Measurements from ENCODE around the gene COL8A2.

Gene COL8A2

DNA sequence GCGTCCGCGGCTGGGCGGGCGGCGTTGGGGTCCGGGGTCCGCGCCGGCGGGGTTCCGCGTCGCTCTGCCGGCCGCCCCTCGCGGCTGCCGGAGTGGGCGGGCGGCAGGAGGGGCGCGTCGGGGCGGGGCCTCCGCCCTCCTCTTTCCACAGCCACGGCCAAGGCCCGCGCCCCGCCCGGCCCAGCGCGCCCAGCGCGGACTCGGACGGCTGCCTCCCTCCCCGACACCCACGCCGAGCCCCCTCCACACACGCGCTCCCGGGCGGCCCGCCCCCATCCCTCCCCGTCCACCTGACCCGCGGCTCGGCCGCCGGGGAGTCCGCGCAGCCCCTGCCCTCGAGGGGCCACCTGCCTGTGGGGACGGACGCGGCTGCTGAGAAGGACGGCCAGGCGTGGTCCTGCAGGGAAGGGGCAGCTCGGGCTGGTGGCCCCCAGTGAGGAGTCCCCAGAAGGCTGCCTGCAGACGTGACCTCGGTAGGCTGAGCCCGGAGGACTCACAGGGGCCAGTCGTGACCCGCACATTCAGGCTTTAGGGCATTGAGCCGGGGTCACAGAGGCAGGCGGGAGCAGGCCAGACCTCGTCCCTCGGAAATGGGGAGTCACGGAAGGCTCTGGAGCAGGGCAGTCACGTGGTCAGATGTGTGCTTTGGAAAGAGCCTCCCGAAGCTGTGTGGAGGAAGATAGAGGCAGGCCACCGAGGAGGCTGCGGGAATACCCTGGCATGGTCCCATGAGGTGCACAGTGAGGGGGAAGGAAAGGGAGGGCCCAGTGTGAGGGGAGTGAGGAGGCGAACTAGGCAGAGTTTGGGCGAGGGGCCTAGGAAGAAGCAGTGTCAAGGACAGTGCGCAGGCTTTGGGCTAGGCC lies at the start of gene COL8A2:
Gene COL8A2 (minus strand): TSS at position 94 of the 863 bp plus-strand sequence. CDS start 24,980 bp downstream, outside the sequence.
- Mint-ChIP-seq H3K27ac (peak within 1 kb of the TSS; percentile 58), H3K27me3 (peaks cover 25% of the 10 kb centered on the region), H3K4me1 (peaks cover 32% of the 10 kb centered on the region), H3K4me3 (peak within 1 kb of the TSS; percentile 75), H3K9me3 (no peaks in the 10 kb centered on the region), H3K36me3 (no peaks in the 10 kb centered on the region)
- DNase-seq (ENCODE audit: low spot score in 2 of 2) (no peak), ATAC-seq (ENCODE audit: low read depth) (no peak)

DNA sequence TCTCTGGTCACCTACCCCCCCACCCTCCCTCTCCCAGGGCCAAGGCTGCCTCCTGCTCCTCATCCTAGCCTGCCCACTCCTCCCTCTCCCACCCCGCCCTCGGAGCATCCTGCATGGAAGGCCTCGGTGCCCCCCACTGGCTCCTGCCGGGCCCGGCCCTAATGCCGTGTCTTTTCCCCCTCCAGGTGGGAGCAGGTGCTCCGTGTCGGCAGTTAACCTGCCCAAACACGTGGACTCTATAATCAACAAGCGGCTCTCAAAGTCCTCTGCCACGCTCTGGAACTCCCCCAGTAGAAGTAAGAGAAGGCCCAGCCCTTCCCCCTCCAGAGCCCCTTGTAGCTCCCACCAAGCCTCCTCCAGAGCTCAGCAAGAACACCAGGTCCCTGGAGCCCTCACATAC lies 49.7 kb upstream of the COL8A2 start:
- Mint-ChIP-seq H3K27me3 (no peaks in the 10 kb centered on the region), H3K27ac (peak overlapping the region; percentile 76), H3K9me3 (no peaks in the 10 kb centered on the region), H3K4me3 (peak overlapping the region; percentile 43), H3K36me3 (peaks cover 28% of the 10 kb centered on the region), H3K4me1 (peaks cover 15% of the 10 kb centered on the region)
- ATAC-seq (ENCODE audit: low read depth) (no peak), DNase-seq (ENCODE audit: low spot score in 2 of 2) (no peak)

DNA sequence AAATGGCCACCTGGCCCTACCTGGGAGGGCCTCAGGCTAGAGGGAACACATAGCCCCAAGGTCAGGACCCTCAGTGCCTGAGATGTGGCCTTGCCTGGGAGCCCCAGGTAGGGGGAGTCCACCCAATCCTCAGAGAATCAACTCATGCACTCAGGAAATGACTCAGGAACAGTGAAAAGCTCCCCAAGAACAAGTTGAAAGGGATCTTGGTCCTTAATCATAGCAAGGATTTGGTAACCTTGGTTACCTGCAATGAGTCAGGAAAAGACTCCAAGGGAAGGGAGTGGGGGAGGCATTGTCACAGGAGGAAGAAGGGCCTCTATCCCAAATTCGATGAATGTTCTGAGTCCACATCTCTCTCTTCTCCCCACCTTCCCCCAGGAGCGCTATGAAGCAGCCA lies 48.0 kb upstream of the COL8A2 start:
- no peak for DNase-seq (ENCODE audit: low spot score in 2 of 2)
- no peak overlapping the region for H3K4me3 Mint-ChIP-seq

GRCh38 chr1:36172017-36172747 lies 47.2 kb upstream of the COL8A2 start:
- peaks cover 19% of the 10 kb centered on the region for H3K36me3 Mint-ChIP-seq
- ATAC-seq (ENCODE audit: low read depth) = no peak
- no peak overlapping the region for H3K27ac Mint-ChIP-seq
- peaks cover 15% of the 10 kb centered on the region for H3K4me1 Mint-ChIP-seq
- DNase-seq (ENCODE audit: low spot score in 2 of 2) = no peak
- H3K9me3 Mint-ChIP-seq = no peaks in the 10 kb centered on the region
- H3K27me3 Mint-ChIP-seq = no peaks in the 10 kb centered on the region
- H3K4me3 Mint-ChIP-seq = no peak overlapping the region

More for the DNA sequence above, 48.0 kb upstream of the COL8A2 start:
- H3K27me3 Mint-ChIP-seq = no peaks in the 10 kb centered on the region
- peaks cover 15% of the 10 kb centered on the region for H3K4me1 Mint-ChIP-seq
- no peaks in the 10 kb centered on the region for H3K9me3 Mint-ChIP-seq
- H3K27ac Mint-ChIP-seq = no peak overlapping the region
- ATAC-seq (ENCODE audit: low read depth) = no peak
- H3K36me3 Mint-ChIP-seq = peaks cover 22% of the 10 kb centered on the region

GRCh38 chr1:36170643-36171412 lies 45.8 kb upstream of the COL8A2 start:
- Mint-ChIP-seq H3K9me3 (no peaks in the 10 kb centered on the region), H3K27ac (no peak overlapping the region), H3K36me3 (peaks cover 21% of the 10 kb centered on the region), H3K4me3 (no peak overlapping the region), H3K4me1 (peaks cover 22% of the 10 kb centered on the region), H3K27me3 (no peaks in the 10 kb centered on the region)
- DNase-seq (ENCODE audit: low spot score in 2 of 2) = no peak
- no peak for ATAC-seq (ENCODE audit: low read depth)

GRCh38 chr1:36168514-36168913 lies 43.5 kb upstream of the COL8A2 start:
- H3K4me1 Mint-ChIP-seq = peaks cover 17% of the 10 kb centered on the region

GRCh38 chr1:36166938-36167905 lies 42.2 kb upstream of the COL8A2 start:
- Mint-ChIP-seq H3K27ac (peak overlapping the region; percentile 2), H3K27me3 (no peaks in the 10 kb centered on the region), H3K4me1 (peaks cover 22% of the 10 kb centered on the region), H3K36me3 (peaks cover 8% of the 10 kb centered on the region), H3K4me3 (no peak overlapping the region), H3K9me3 (no peaks in the 10 kb centered on the region)
- DNase-seq (ENCODE audit: low spot score in 2 of 2) = no peak
- no peak for ATAC-seq (ENCODE audit: low read depth)

More at GRCh38 chr1:36168514-36168913, 43.5 kb upstream of the COL8A2 start:
- Mint-ChIP-seq H3K9me3 (no peaks in the 10 kb centered on the region), H3K27me3 (no peaks in the 10 kb centered on the region), H3K4me3 (no peak overlapping the region), H3K27ac (peak overlapping the region; percentile 2), H3K36me3 (peaks cover 14% of the 10 kb centered on the region)
- no peak for DNase-seq (ENCODE audit: low spot score in 2 of 2)
- ATAC-seq (ENCODE audit: low read depth) = no peak

GRCh38 chr1:36166136-36166535 lies 41.1 kb upstream of the COL8A2 start:
- Mint-ChIP-seq H3K27me3 (no peaks in the 10 kb centered on the region), H3K4me1 (peaks cover 33% of the 10 kb centered on the region), H3K27ac (no peak overlapping the region), H3K36me3 (peaks cover 5% of the 10 kb centered on the region), H3K9me3 (no peaks in the 10 kb centered on the region), H3K4me3 (no peak overlapping the region)
- ATAC-seq (ENCODE audit: low read depth) = no peak
- DNase-seq (ENCODE audit: low spot score in 2 of 2) = no peak

DNA sequence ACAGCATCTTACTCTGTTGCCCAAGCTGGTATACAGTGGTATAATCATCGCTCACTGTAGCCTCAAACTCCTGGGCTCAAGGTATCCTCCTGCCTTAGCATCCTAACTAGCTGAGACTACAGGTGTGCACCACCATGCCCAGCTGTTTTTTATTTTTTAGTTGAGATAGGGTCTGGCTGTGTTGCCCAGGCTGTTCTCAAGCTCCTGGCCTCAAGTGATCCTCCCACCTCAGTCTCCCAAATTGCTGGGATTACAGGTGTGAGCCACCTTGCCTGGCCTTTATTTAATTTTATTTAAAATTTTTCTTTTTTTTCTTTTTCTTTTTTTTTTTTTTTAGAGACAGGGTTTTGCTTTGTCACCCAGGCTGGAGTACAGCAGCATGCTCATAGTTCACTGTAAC lies 40.1 kb upstream of the COL8A2 start:
- no peak for DNase-seq (ENCODE audit: low spot score in 2 of 2)
- ATAC-seq (ENCODE audit: low read depth) = no peak

DNA sequence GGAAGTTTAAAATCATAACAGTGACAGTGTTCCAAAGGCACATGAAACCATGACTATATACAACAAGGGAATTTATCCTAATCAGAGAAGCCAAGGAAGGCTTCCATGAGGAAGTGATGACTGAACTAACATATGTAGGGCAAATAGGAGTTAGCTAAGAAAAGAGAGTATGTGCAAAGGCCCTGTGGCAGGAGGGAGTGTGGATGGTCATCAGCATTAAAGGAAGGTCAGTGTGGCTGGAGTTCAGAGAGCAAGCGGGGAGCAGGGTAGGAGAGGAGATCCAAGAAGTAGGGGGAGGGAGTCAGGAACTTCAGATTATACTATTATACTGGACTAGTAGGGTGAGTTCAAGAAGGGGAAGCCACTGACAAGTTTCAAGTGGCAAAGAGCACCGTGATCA lies 39.3 kb upstream of the COL8A2 start:
- Mint-ChIP-seq H3K27me3 (no peaks in the 10 kb centered on the region), H3K4me1 (peaks cover 42% of the 10 kb centered on the region), H3K36me3 (peaks cover 4% of the 10 kb centered on the region), H3K4me3 (no peak overlapping the region), H3K9me3 (no peaks in the 10 kb centered on the region), H3K27ac (no peak overlapping the region)
- no peak for ATAC-seq (ENCODE audit: low read depth)
- no peak for DNase-seq (ENCODE audit: low spot score in 2 of 2)

More for the DNA sequence above, 40.1 kb upstream of the COL8A2 start:
- Mint-ChIP-seq H3K36me3 (peaks cover 4% of the 10 kb centered on the region), H3K27me3 (no peaks in the 10 kb centered on the region), H3K9me3 (no peaks in the 10 kb centered on the region), H3K4me3 (no peak overlapping the region), H3K27ac (no peak overlapping the region), H3K4me1 (peaks cover 38% of the 10 kb centered on the region)

- Mint-ChIP-seq H3K9me3 (no peaks in the 10 kb centered on the region), H3K4me1 (peaks cover 47% of the 10 kb centered on the region), H3K27me3 (no peaks in the 10 kb centered on the region), H3K4me3 (no peak overlapping the region), H3K36me3 (peaks cover 4% of the 10 kb centered on the region), H3K27ac (no peak overlapping the region)
- DNase-seq (ENCODE audit: low spot score in 2 of 2) (no peak), ATAC-seq (ENCODE audit: low read depth) (no peak)
Measured at GRCh38 chr1:36163426-36163825, 38.4 kb upstream of the COL8A2 start.

GRCh38 chr1:36162680-36163239 lies 37.7 kb upstream of the COL8A2 start:
- Mint-ChIP-seq H3K36me3 (peaks cover 4% of the 10 kb centered on the region), H3K4me3 (no peak overlapping the region), H3K9me3 (no peaks in the 10 kb centered on the region), H3K27me3 (no peaks in the 10 kb centered on the region), H3K4me1 (peaks cover 54% of the 10 kb centered on the region), H3K27ac (peak overlapping the region; percentile 96)
- no peak for ATAC-seq (ENCODE audit: low read depth)
- no peak for DNase-seq (ENCODE audit: low spot score in 2 of 2)

All from memory B cell (primary cell).